HEK293T (cell line): ENCODE data around the gene KRT3.

Experiments
- CTCF ChIA-PET: fragments of 350-600 bp; formaldehyde crosslinking; extraction: SDS; loops from one replicate; lab custom pipeline; 2021; ENCODE audit warnings: antibody characterized with exemption, inconsistent platforms; lab: Yijun Ruan, JAX
- POLR2A ChIA-PET: fragments of 350-600 bp; formaldehyde crosslinking; extraction: SDS; loops from one replicate; lab custom pipeline; 2020; ENCODE audit warnings: antibody characterized with exemption, inconsistent platforms; lab: Yijun Ruan, JAX
- DNase-seq: peaks from one replicate; pipeline ENCODE4 v3.0.0; 2012; ENCODE audit warnings: mixed read lengths; ENCODE audit errors: extremely low spot score
- ARNT ChIP-seq: fragments of 450-650 bp; IDR thresholded peaks from 2 replicates; pipeline ENCODE4 v1.6.1; 2017; ENCODE audit warnings: mild to moderate bottlenecking
- BHLHE40 ChIP-seq: fragments of 450-650 bp; IDR thresholded peaks from 2 replicates; pipeline ENCODE4 v1.6.1; 2016; ENCODE audit warnings: mild to moderate bottlenecking, moderate library complexity, borderline replicate concordance
- CTBP1 ChIP-seq: fragments of 450-650 bp; IDR thresholded peaks from 2 replicates; pipeline ENCODE4 v1.6.1; 2016; ENCODE audit warnings: borderline replicate concordance
- ELF4 ChIP-seq: fragments of 450-650 bp; IDR thresholded peaks from 2 replicates; pipeline ENCODE4 v1.6.1; 2017; ENCODE audit warnings: antibody characterized with exemption
- FOXA1 ChIP-seq: fragments of 450-650 bp; IDR thresholded peaks from 2 replicates; pipeline ENCODE4 v1.6.1; 2016; ENCODE audit warnings: mild to moderate bottlenecking
- FOXK2 ChIP-seq: fragments of 450-650 bp; IDR thresholded peaks from 2 replicates; pipeline ENCODE4 v1.6.1; 2016; ENCODE audit warnings: mild to moderate bottlenecking
- FOXM1 ChIP-seq: fragments of 450-650 bp; IDR thresholded peaks from 2 replicates; pipeline ENCODE4 v1.6.1; 2017; ENCODE audit warnings: mild to moderate bottlenecking, borderline replicate concordance
- HDGF ChIP-seq: fragments of 450-650 bp; IDR thresholded peaks from 2 replicates; pipeline ENCODE4 v1.6.1; 2017; ENCODE audit warnings: antibody characterized with exemption, borderline replicate concordance
- L3MBTL2 ChIP-seq: fragments of 450-650 bp; conservative IDR thresholded peaks from 2 replicates; pipeline ENCODE4 v1.6.1; 2016; ENCODE audit warnings: mild to moderate bottlenecking
- LEF1 ChIP-seq: fragments of 450-650 bp; IDR thresholded peaks from 2 replicates; pipeline ENCODE4 v1.6.1; 2017; ENCODE audit warnings: mild to moderate bottlenecking, borderline replicate concordance
- NFRKB ChIP-seq: fragments of 450-650 bp; IDR thresholded peaks from 2 replicates; pipeline ENCODE4 v1.6.1; 2016; ENCODE audit warnings: mild to moderate bottlenecking, moderate library complexity
- SP1 ChIP-seq: fragments of 450-650 bp; IDR thresholded peaks from 2 replicates; pipeline ENCODE4 v1.6.1; 2017
- SUZ12 ChIP-seq: fragments of 450-650 bp; IDR thresholded peaks from 2 replicates; pipeline ENCODE4 v1.6.1; 2016; ENCODE audit warnings: mild to moderate bottlenecking
- TARDBP ChIP-seq: fragments of 450-650 bp; IDR thresholded peaks from 2 replicates; pipeline ENCODE4 v1.6.1; 2016
- ZNF384 ChIP-seq: fragments of 450-650 bp; IDR thresholded peaks from 2 replicates; pipeline ENCODE4 v1.6.1; 2016
- TF ChIP-seq, protein P1 (sequence below): fragments of 450-650 bp; IDR thresholded peaks from 2 replicates; pipeline ENCODE4 v1.6.1; 2016

The KRT3 gene

DNA sequence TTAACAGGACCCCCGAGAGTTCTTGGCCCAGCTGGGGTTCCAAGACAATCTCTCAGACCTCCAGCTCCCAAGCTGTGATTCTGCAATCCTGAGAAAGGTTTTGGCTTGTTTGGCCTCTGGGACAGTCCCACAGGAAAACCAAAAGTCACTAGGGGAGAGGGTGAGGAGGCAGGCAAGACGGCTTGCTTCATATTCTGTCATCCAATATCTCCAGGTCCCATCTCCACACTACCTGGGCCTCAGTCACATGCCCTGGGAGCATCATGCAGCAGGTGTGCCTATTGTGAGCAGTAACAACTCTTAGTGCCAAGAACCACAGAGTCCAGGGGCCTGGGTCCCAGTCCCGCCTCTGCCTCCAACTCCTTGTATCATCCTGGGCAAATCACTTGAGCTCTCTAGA, 36.5 kb upstream of the KRT3 start:
- TF ChIP-seq SUZ12, result no peak
- no peak for TF ChIP-seq BHLHE40
- TF ChIP-seq L3MBTL2, result no peak
- no peak for TF ChIP-seq HDGF
- TF ChIP-seq, protein P1, sequence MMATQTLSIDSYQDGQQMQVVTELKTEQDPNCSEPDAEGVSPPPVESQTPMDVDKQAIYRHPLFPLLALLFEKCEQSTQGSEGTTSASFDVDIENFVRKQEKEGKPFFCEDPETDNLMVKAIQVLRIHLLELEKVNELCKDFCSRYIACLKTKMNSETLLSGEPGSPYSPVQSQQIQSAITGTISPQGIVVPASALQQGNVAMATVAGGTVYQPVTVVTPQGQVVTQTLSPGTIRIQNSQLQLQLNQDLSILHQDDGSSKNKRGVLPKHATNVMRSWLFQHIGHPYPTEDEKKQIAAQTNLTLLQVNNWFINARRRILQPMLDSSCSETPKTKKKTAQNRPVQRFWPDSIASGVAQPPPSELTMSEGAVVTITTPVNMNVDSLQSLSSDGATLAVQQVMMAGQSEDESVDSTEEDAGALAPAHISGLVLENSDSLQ, result no peak
- TF ChIP-seq NFRKB, result no peak
- TF ChIP-seq CTBP1, result no peak
- no peak for TF ChIP-seq ZNF384
- TF ChIP-seq FOXM1, result no peak
- TF ChIP-seq FOXA1, result no peak
- TF ChIP-seq FOXK2, result no peak
- no peak for TF ChIP-seq ELF4
- no peak for TF ChIP-seq TARDBP
- no peak for TF ChIP-seq SP1
- TF ChIP-seq ARNT, result no peak
- DNase-seq, result no peak
- POLR2A ChIA-PET, result no interaction called here
- CTCF ChIA-PET, result no interaction called here

DNA sequence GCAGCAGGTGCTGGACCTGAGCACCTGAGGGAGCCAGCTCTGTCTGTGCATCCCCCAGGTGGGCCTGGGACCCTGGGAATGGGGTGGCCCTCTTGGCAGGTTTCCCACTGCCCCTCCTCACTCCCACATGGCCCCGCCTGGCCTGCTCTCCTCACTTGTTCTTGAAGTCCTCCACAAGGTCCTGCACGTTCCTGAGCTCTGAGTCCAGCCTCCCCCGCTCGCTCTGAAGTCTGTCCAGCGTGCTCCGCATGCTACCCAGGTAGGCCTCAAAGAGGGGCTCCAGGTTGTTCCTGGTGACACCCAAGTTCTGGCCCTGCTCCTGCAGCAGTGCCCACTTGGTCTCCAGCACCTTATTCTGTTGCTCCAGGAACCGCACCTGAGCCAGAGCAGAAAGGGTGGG, 35.3 kb upstream of the KRT3 start:
- ChIA-PET CTCF (interaction anchor here (0.7 to 0.8 kb wide), 2 partner anchors 34 to 39 kb away, joined by 3 to 4 read pairs; no protein-coding TSS in a partner anchor), POLR2A (no interaction called here)
- TF ChIP-seq FOXK2 (no peak), BHLHE40 (no peak), SUZ12 (no peak), CTBP1 (no peak), TARDBP (no peak), HDGF (no peak), L3MBTL2 (no peak), ELF4 (no peak), ARNT (no peak), FOXA1 (no peak), ZNF384 (no peak), FOXM1 (no peak), NFRKB (no peak), LEF1 (no peak), SP1 (no peak)
- TF ChIP-seq, protein P1, result no peak
- no peak for DNase-seq

- ChIA-PET CTCF (interaction anchor here (0.5 kb wide), 1 partner anchor 873 kb away, joined by 4 read pairs; no protein-coding TSS in a partner anchor), POLR2A (no interaction called here)
- TF ChIP-seq ELF4 (no peak), CTBP1 (no peak), FOXM1 (no peak), ARNT (no peak), TARDBP (no peak), NFRKB (no peak), FOXK2 (no peak), LEF1 (no peak), SUZ12 (no peak), SP1 (no peak)
- TF ChIP-seq, protein P1, result no peak
- no peak for DNase-seq
Observed at GRCh38 chr12:52829986-52830770, 34.3 kb upstream of the KRT3 start.

GRCh38 chr12:52828591-52829021, 32.7 kb upstream of the KRT3 start:
- ChIA-PET CTCF (no interaction called here), POLR2A (no interaction called here)
- DNase-seq, result no peak
- TF ChIP-seq SUZ12 (no peak), LEF1 (no peak), CTBP1 (no peak), L3MBTL2 (no peak), HDGF (no peak), NFRKB (no peak), TARDBP (no peak), ARNT (no peak), FOXM1 (no peak), ZNF384 (no peak), SP1 (no peak), FOXK2 (no peak), BHLHE40 (no peak), FOXA1 (no peak), ELF4 (no peak)
- TF ChIP-seq, protein P1, result no peak

- no peak for TF ChIP-seq SP1
- TF ChIP-seq BHLHE40, result no peak
- no peak for TF ChIP-seq FOXM1
- no peak for TF ChIP-seq FOXA1
- TF ChIP-seq, protein P1, result no peak
- TF ChIP-seq ARNT, result no peak
- TF ChIP-seq FOXK2, result no peak
- no peak for TF ChIP-seq LEF1
- TF ChIP-seq CTBP1, result no peak
- no peak for TF ChIP-seq NFRKB
- TF ChIP-seq ZNF384, result no peak
- TF ChIP-seq SUZ12, result no peak
- TF ChIP-seq TARDBP, result no peak
- TF ChIP-seq ELF4, result no peak
- no peak for TF ChIP-seq HDGF
- no peak for TF ChIP-seq L3MBTL2
- no peak for DNase-seq
- CTCF ChIA-PET, result no interaction called here
- POLR2A ChIA-PET, result no interaction called here
Observed at GRCh38 chr12:52828156-52828555, 32.2 kb upstream of the KRT3 start.
